K562 (cell line): ENCODE data around the gene TOMM70. TPM values are rescaled to one million over a fixed set of nuclear protein-coding genes. Genes with fewer than 3 reads are reported as not detected.

ENCODE experiments used
- ATAC-seq: fragments of 200-7000 bp; cut with Tn5 transposase; 3 replicates; pipeline ENCODE4 v1.9.1; 2020; ENCODE audit warnings: moderate library complexity
- BruUV-seq: library from RNA; stranded (reverse); fragments of 400-500 nt; replicated peaks from 2 replicates; lab custom pipeline; 2021; lab: Mats Ljungman, UMichigan
- CTCF ChIA-PET: fragments of 300-600 bp; formaldehyde crosslinking; extraction: SDS; loops from one replicate; lab custom pipeline; 2021; ENCODE audit warnings: low intra/inter-chr PET ratio; lab: Yijun Ruan, JAX
- POLR2A ChIA-PET: fragments of 300-600, 350-650 bp; sonication (Branson Sonifier 250); formaldehyde crosslinking; extraction: SDS; loops from one replicate; lab custom pipeline; 2021; ENCODE audit warnings: antibody characterized with exemption, inconsistent platforms; lab: Yijun Ruan, JAX
- DNase-seq, 4 experiments: peaks; one replicate each; pipeline versions ENCODE4 v3.0.0 to v3.0.0-alpha.2; 2011 to 2018; ENCODE audit warnings: low spot score in 3 of 4, mixed read lengths in 3 of 4; ENCODE audit errors: extremely low read depth in 1 of 4
- FAIRE-seq: peaks from 2 replicates; lab custom pipeline; 2011; peaks lifted over from hg19 to GRCh38; lab: Jason Lieb, UNC
- H2AFZ ChIP-seq: 2 replicates; pipeline ENCODE4 v1.6.0; 2011; ENCODE audit warnings: low read depth, low read length, control low read depth, inconsistent platforms
- H3K27ac ChIP-seq: fragments of 200-600 bp; 3 replicates; pipeline ENCODE4 v1.8.0; 2011; ENCODE audit warnings: low read depth, mild to moderate bottlenecking, control low read depth, inconsistent platforms, low read length, moderate library complexity, mixed read lengths; ENCODE audit errors: extremely low read depth
- H3K27me3 ChIP-seq, 2 experiments: fragments of 300-600 bp in 1 of 2; 2 replicates in 1 of 2; 3 replicates in 1 of 2; pipeline versions ENCODE4 v1.6.0 to v1.8.0; 2011; ENCODE audit warnings: inconsistent platforms in 2 of 2, low read length in 2 of 2, mild to moderate bottlenecking in 1 of 2, mixed read lengths in 1 of 2, moderate library complexity in 1 of 2; ENCODE audit not compliant: control insufficient read depth in 2 of 2, insufficient read depth in 2 of 2
- H3K36me3 ChIP-seq: fragments of 300-600 bp; 3 replicates; pipeline ENCODE4 v1.8.0; 2011; ENCODE audit warnings: mild to moderate bottlenecking, low read length, inconsistent platforms; ENCODE audit not compliant: control insufficient read depth, insufficient read depth
- H3K4me1 ChIP-seq, 2 experiments: fragments of 200-600 bp in 1 of 2; replicated peaks in 1 of 2; 2 replicates in 1 of 2; 3 replicates in 1 of 2; pipeline versions ENCODE4 v1.5.1 to v1.8.0; 2011; ENCODE audit warnings: inconsistent platforms in 2 of 2, low read length in 2 of 2, mild to moderate bottlenecking in 1 of 2, mixed read lengths in 1 of 2, moderate library complexity in 1 of 2; ENCODE audit not compliant: control insufficient read depth in 2 of 2, insufficient read depth in 2 of 2
- H3K4me2 ChIP-seq: 2 replicates; pipeline ENCODE4 v1.6.1; 2011; ENCODE audit warnings: low read length, control low read depth, inconsistent platforms, mixed read lengths; ENCODE audit not compliant: insufficient read depth
- H3K4me3 ChIP-seq: fragments of 200-600 bp; sonication (generic), shearing (Covaris generic); 2 replicates; pipeline ENCODE4 v1.5.1; 2016; ENCODE audit warnings: control low read depth, inconsistent platforms
- H3K79me2 ChIP-seq: fragments of 200-600 bp; 3 replicates; pipeline ENCODE4 v1.8.0; 2011; ENCODE audit warnings: low read length, inconsistent platforms; ENCODE audit not compliant: control insufficient read depth, insufficient read depth
- H3K9ac ChIP-seq, 2 experiments: 2 replicates each; pipeline versions ENCODE4 v1.6.0 to v1.6.1; 2011; ENCODE audit warnings: low read depth in 2 of 2, low read length in 2 of 2, control low read depth in 1 of 2, inconsistent platforms in 1 of 2, mild to moderate bottlenecking in 1 of 2, mixed read lengths in 1 of 2; ENCODE audit not compliant: insufficient read depth in 1 of 2
- H3K9me1 ChIP-seq: one replicate; pipeline ENCODE4 v1.6.0; 2011; ENCODE audit warnings: inconsistent platforms, mild to moderate bottlenecking, low read length, moderate library complexity; ENCODE audit not compliant: control insufficient read depth, insufficient read depth
- H3K9me3 ChIP-seq: replicated peaks from 2 replicates; pipeline ENCODE4 v1.5.1; 2011; ENCODE audit warnings: low read depth, low read length, inconsistent platforms; ENCODE audit not compliant: control insufficient read depth, insufficient read depth
- H4K20me1 ChIP-seq: replicated peaks from 2 replicates; pipeline ENCODE4 v1.6.1; 2011; ENCODE audit warnings: low read length, inconsistent platforms, mixed read lengths; ENCODE audit not compliant: control insufficient read depth, insufficient read depth
- ATF1 ChIP-seq, 2 experiments: fragments of 450-650 bp in 1 of 2; IDR thresholded peaks; 2 replicates each; pipeline ENCODE4 v1.6.1; 2016; ENCODE audit warnings: missing compliant biosample characterization in 1 of 2, missing genetic modification characterization in 1 of 2
- CBX3 ChIP-seq, 2 experiments: IDR thresholded peaks; 1 replicate in 1 of 2; 2 replicates in 1 of 2; pipeline ENCODE4 v1.6.1; 2012; ENCODE audit warnings: inconsistent platforms in 2 of 2, low read length in 2 of 2, borderline replicate concordance in 1 of 2, control low read depth in 1 of 2
- HDAC1 ChIP-seq, 2 experiments: fragments of 450-650 bp; IDR thresholded peaks; 2 replicates each; pipeline ENCODE4 v1.6.1; 2016 to 2017; ENCODE audit warnings: inconsistent platforms in 1 of 2, mild to moderate bottlenecking in 1 of 2, moderate library complexity in 1 of 2
- HOXB6 ChIP-seq: fragments of 250-450 bp; sonication (Bioruptor Pico); IDR thresholded peaks from 2 replicates; pipeline ENCODE4 v1.5.1; 2022; ENCODE audit warnings: mild to moderate bottlenecking, borderline replicate concordance
- KAT7 ChIP-seq: sonication (generic); formaldehyde crosslinking; IDR thresholded peaks from 2 replicates; pipeline ENCODE4 v1.8.0; 2022; ENCODE audit warnings: missing genetic modification reagents, mild to moderate bottlenecking, borderline replicate concordance
- LEF1 ChIP-seq: fragments of 450-650 bp; IDR thresholded peaks from 2 replicates; pipeline ENCODE4 v1.6.1; 2016; ENCODE audit warnings: mild to moderate bottlenecking
- SMARCB1 ChIP-seq: IDR thresholded peaks from 2 replicates; pipeline ENCODE4 v1.6.1; 2011; ENCODE audit warnings: improper control_type of control experiment, low read depth; ENCODE audit not compliant: insufficient read length
- ZNF384 ChIP-seq: IDR thresholded peaks from 2 replicates; pipeline ENCODE4 v1.6.1; 2012; ENCODE audit warnings: low read depth, low read length, improper control_type of control experiment
- ZSCAN32 ChIP-seq: fragments of 450-650 bp; formaldehyde crosslinking; IDR thresholded peaks from 2 replicates; pipeline ENCODE4 v1.4.0; 2020; ENCODE audit warnings: mild to moderate bottlenecking, moderate library complexity
- WGBS: fragments of 100-300 bp; shearing (Covaris generic); methylation state at CpG from one replicate; pipeline ENCODE4 v1.1.6; 2016; ENCODE audit warnings: low coverage, mixed read lengths; ENCODE audit not compliant: insufficient coverage; ENCODE audit errors: missing lambda C conversion rate; 5-methylcytosine and 5-hydroxymethylcytosine counted together
- in situ Hi-C: fragments of 300-500 bp; cut with MboI; formaldehyde crosslinking; loops from 4 replicates; pipeline ENCODE4 v1.15.0; 2018; ENCODE audit warnings: inconsistent platforms, mixed read lengths
- intact Hi-C: fragments of 100-400 bp; cut with micrococcal nuclease; formaldehyde crosslinking; loops from 2 replicates; pipeline ENCODE4 v1.14.2; 2022
- polyA plus RNA-seq, 8 experiments: library from polyadenylated mRNA; depleted of rRNA in 4 of 8; stranded (reverse) in 5 of 8; unstranded in 3 of 8; fragments of >200 nt; fragmentation: Nextera tagmentation in 2 of 8; fragmentation: Illumina TruSeq in 1 of 8; extraction: Ambion mirVana in 2 of 8; extraction: Trizol in 1 of 8; gene quantifications; 2 replicates each; pipeline versions ENCODE4 v1.2.1 to v1.2.3, GENCODE V29; 2011 to 2014; ENCODE audit warnings: inconsistent platforms in 1 of 8, missing spikeins in 1 of 8
- total RNA-seq, 7 experiments: library from RNA; depleted of rRNA in 6 of 7; stranded (reverse); fragments of >200 nt in 6 of 7; fragmentation: Illumina TruSeq in 2 of 7; extraction: Trizol in 2 of 7; gene quantifications; 2 replicates each; pipeline versions ENCODE4 v1.2.1 to v1.2.3, GENCODE V29; 2011 to 2021; ENCODE audit warnings: low replicate concordance in 1 of 7
- TF ChIP-seq, protein P1 (sequence below): fragments of 450-650 bp; IDR thresholded peaks from 2 replicates; pipeline ENCODE4 v1.6.1; 2017; ENCODE audit warnings: mild to moderate bottlenecking, moderate library complexity
- TF ChIP-seq, protein P2 (sequence below): fragments of 450-650 bp; formaldehyde crosslinking; IDR thresholded peaks from 2 replicates; pipeline ENCODE4 v1.4.0; 2020; ENCODE audit warnings: mild to moderate bottlenecking, moderate library complexity

The TOMM70 gene
- total and polyA plus RNA-seq, 9 of the 15 experiments (the other 6 are each of a cell fraction or from before 2014, with no cell fraction given) = 17.5 to 75.6 (median 54.9) TPM

DNA sequence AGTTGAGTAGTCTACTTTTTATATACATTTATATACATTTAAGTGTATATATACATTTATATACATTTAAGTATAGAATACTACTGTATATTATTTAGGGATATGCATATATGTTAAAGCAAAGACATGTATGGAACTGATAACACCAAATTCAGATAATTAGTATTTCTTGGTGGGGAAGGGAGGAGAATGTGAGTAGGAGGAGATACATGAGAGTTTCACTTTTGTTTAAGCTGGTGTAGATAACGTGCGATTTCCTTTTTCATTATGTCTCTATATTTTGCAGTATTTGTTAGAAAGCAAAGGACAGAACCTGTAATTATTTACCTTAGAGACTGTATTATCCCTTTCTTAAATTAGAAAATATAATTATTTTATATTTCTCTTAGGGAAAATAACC, 83.0 kb downstream of the TOMM70 start:
- 85% methylated on average over 2 of the region's 2 CpGs for WGBS
- ChIA-PET CTCF (interaction anchor here (1.2 kb wide), 1 partner anchor 317 kb away, joined by 3 read pairs; no protein-coding TSS in a partner anchor), POLR2A (no interaction called here)
- Histone ChIP-seq H3K9me3 (no peaks in the 10 kb centered on the region), H3K4me2 (no peak overlapping the region), H4K20me1 (no peaks in the 10 kb centered on the region), H3K9ac (no peak overlapping the region), H3K27me3 (no peaks in the 10 kb centered on the region), H3K9me1 (no peaks in the 10 kb centered on the region), H3K36me3 (peaks cover 42% of the 10 kb centered on the region; the same call in 2 of the 3 replicates), H2AFZ (no peak overlapping the region), H3K79me2 (no peaks in the 10 kb centered on the region), H3K27ac (no peak overlapping the region), H3K4me1 (no peaks in the 10 kb centered on the region; a peak in 1 of 5 replicates), H3K4me3 (no peak overlapping the region)
- FAIRE-seq (no peak), DNase-seq (no peak), ATAC-seq (no peak)
- intact Hi-C loops (loop anchor here (5.0 kb wide), 2 partner anchors 64 to 144 kb away; no protein-coding TSS in a partner anchor), in situ Hi-C loops (loop anchor here (10.0 kb wide), 1 partner anchor 277 kb away; no protein-coding TSS in a partner anchor)
- TF ChIP-seq, protein P1, sequence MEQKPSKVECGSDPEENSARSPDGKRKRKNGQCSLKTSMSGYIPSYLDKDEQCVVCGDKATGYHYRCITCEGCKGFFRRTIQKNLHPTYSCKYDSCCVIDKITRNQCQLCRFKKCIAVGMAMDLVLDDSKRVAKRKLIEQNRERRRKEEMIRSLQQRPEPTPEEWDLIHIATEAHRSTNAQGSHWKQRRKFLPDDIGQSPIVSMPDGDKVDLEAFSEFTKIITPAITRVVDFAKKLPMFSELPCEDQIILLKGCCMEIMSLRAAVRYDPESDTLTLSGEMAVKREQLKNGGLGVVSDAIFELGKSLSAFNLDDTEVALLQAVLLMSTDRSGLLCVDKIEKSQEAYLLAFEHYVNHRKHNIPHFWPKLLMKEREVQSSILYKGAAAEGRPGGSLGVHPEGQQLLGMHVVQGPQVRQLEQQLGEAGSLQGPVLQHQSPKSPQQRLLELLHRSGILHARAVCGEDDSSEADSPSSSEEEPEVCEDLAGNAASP = no peak
- no peak for TF ChIP-seq ATF1 (CRISPR knock-in tag; IDR thresholded peaks at IDR 0.05)
- no peak for TF ChIP-seq ATF1 (tag; IDR thresholded peaks at IDR 0.05)
- no peak for TF ChIP-seq LEF1
- no peak for TF ChIP-seq ZNF384
- TF ChIP-seq, protein P2, sequence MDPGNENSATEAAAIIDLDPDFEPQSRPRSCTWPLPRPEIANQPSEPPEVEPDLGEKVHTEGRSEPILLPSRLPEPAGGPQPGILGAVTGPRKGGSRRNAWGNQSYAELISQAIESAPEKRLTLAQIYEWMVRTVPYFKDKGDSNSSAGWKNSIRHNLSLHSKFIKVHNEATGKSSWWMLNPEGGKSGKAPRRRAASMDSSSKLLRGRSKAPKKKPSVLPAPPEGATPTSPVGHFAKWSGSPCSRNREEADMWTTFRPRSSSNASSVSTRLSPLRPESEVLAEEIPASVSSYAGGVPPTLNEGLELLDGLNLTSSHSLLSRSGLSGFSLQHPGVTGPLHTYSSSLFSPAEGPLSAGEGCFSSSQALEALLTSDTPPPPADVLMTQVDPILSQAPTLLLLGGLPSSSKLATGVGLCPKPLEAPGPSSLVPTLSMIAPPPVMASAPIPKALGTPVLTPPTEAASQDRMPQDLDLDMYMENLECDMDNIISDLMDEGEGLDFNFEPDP (CRISPR knock-in tag) = no peak
- TF ChIP-seq ZSCAN32 (CRISPR knock-in tag) = no peak
- TF ChIP-seq CBX3 (IDR thresholded peaks at IDR 0.05; ENCODE audit: borderline replicate concordance in 1 of 2, low read length in 2 of 2) = no peak
- no peak for TF ChIP-seq SMARCB1
- TF ChIP-seq KAT7 (CRISPR knock-in tag) = no peak
- TF ChIP-seq HDAC1 (IDR thresholded peaks at IDR 0.05) = no peak
- TF ChIP-seq HOXB6 (CRISPR knock-in tag) = no peak
- no TSS peak for BruUV-seq
